Sigmoid colon (tissue), 7 donors: ENCODE measurements around the gene KCNJ9. TPM values are rescaled to one million over a fixed set of nuclear protein-coding genes. Genes with fewer than 3 reads are reported as not detected.

Source experiments
- DNase-seq: peaks from one replicate; pipeline ENCODE4 v3.0.0-alpha.2; 2019
- H3K27ac ChIP-seq, 4 donors: fragments of 200-600 bp; sonication (generic); one replicate each; pipeline ENCODE4 v1.5.1; 2016 to 2019; ENCODE audit warnings: mild to moderate bottlenecking in 1 of 4
- H3K27me3 ChIP-seq, 3 donors: fragments of 200-600 bp; sonication (generic); one replicate each; pipeline ENCODE4 v1.5.1; 2019; ENCODE audit warnings: mild to moderate bottlenecking in 1 of 3
- H3K36me3 ChIP-seq, 4 donors: fragments of 200-600 bp; sonication (generic); one replicate each; pipeline ENCODE4 v1.5.1; 2016 to 2019
- H3K4me1 ChIP-seq, 4 donors: fragments of 200-600 bp; sonication (generic); one replicate each; pipeline ENCODE4 v1.5.1; 2017 to 2019
- H3K4me3 ChIP-seq, 4 donors: fragments of 200-600 bp; sonication (generic); one replicate each; pipeline ENCODE4 v1.5.1; 2017 to 2019; ENCODE audit warnings: mild to moderate bottlenecking in 2 of 4, moderate library complexity in 1 of 4
- H3K9me3 ChIP-seq, 4 donors: fragments of 200-600 bp in 3 of 4; sonication (generic) in 3 of 4; one replicate each; pipeline versions ENCODE4 v1.5.1 to v1.6.1; 2013 to 2019
- CTCF ChIP-seq, 4 experiments: fragments of 450-650 bp in 3 of 4; fragments of 200-600 bp in 1 of 4; IDR thresholded peaks; one replicate each; pipeline ENCODE4 v1.5.1; 2016 to 2019; ENCODE audit warnings: antibody characterized with exemption in 4 of 4, mild to moderate bottlenecking in 3 of 4, moderate library complexity in 2 of 4
- EP300 ChIP-seq, 4 donors: sonication (generic); formaldehyde crosslinking; IDR thresholded peaks; one replicate each; pipeline ENCODE4 v1.6.1; 2017; ENCODE audit warnings: antibody characterized with exemption in 4 of 4
- POLR2A ChIP-seq, 2 donors: fragments of 450-650 bp; IDR thresholded peaks; one replicate each; pipeline ENCODE4 v1.6.1; 2016; ENCODE audit warnings: antibody characterized with exemption in 2 of 2, mild to moderate bottlenecking in 2 of 2, moderate library complexity in 2 of 2
- POLR2AphosphoS5 ChIP-seq, 4 donors: sonication (generic); formaldehyde crosslinking; IDR thresholded peaks; one replicate each; pipeline ENCODE4 v1.6.1; 2017; ENCODE audit warnings: antibody characterized with exemption in 4 of 4
- WGBS, 2 donors: extraction: QIAGEN DNeasy Blood & Tissue Kit; methylation state at CpG; one replicate each; pipeline ENCODE4 v1.1.7; 2013; 5-methylcytosine and 5-hydroxymethylcytosine counted together
- intact Hi-C: fragments of 100-400 bp; cut with DNase I; formaldehyde crosslinking; loops from one replicate; pipeline ENCODE4 v1.15.1; 2023
- polyA plus RNA-seq, 3 donors: library from polyadenylated mRNA; stranded (reverse); fragments of 200-250 nt; gene quantifications; one replicate each; pipeline ENCODE4 v1.2.3, GENCODE V29; 2013
- total RNA-seq, 4 donors: library from RNA; depleted of rRNA; stranded (reverse); fragments of >200 nt; gene quantifications; one replicate each; pipeline ENCODE4 v1.1.0, GENCODE V29; 2016
- donor health status: healthy with polysubstance abuse.
- donor health status: Bipolar disorder and iron deficiency.
- donor health status: healthy.

The KCNJ9 gene
- total and polyA plus RNA-seq, 7 donors = under 0.01 to 0.36 (median 0.27) TPM; not detected in 2

GRCh38 chr1:160076295-160076694 lies 5.0 kb upstream of the KCNJ9 start:
- intact Hi-C loops = no loop called here
- H3K27ac ChIP-seq = no peak overlapping the region
- no peak overlapping the region for H3K4me3 ChIP-seq
- TF ChIP-seq CTCF (IDR thresholded peaks at IDR 0.05) = no peak
- TF ChIP-seq POLR2AphosphoS5 (IDR thresholded peaks at IDR 0.05) = no peak
- TF ChIP-seq POLR2A (IDR thresholded peaks at IDR 0.05) = no peak
- H3K4me1 ChIP-seq = no peaks in the 10 kb centered on the region
- peaks cover 0 to 19% (median 17%) of the 10 kb centered on the region in 3 donors for H3K27me3 ChIP-seq
- no peaks in the 10 kb centered on the region for H3K9me3 ChIP-seq
- no peak for DNase-seq
- no peaks in the 10 kb centered on the region for H3K36me3 ChIP-seq
- 83 to 87% methylated on average over 3 of the region's 3 CpGs for WGBS, 2 donors

- no peaks in the 10 kb centered on the region for H3K36me3 ChIP-seq
- no peak for TF ChIP-seq POLR2A (IDR thresholded peaks at IDR 0.05)
- intact Hi-C loops = no loop called here
- no peaks in the 10 kb centered on the region for H3K4me1 ChIP-seq
- H3K27me3 ChIP-seq = peaks cover 0 to 29% (median 24%) of the 10 kb centered on the region in 3 donors
- H3K9me3 ChIP-seq = no peaks in the 10 kb centered on the region
- H3K27ac ChIP-seq = no peak overlapping the region
- H3K4me3 ChIP-seq = no peak overlapping the region
- no peak for DNase-seq
These were observed 3.9 kb upstream of the KCNJ9 start for GRCh38 chr1:160077486-160077885.

GRCh38 chr1:160078512-160079195 lies 2.7 kb upstream of the KCNJ9 start:
- H3K9me3 ChIP-seq = no peaks in the 10 kb centered on the region
- no peaks in the 10 kb centered on the region for H3K36me3 ChIP-seq
- H3K27me3 ChIP-seq = peaks cover 0 to 40% (median 24%) of the 10 kb centered on the region in 3 donors
- intact Hi-C loops = no loop called here
- no peak for TF ChIP-seq POLR2A (IDR thresholded peaks at IDR 0.05)
- TF ChIP-seq CTCF (IDR thresholded peaks at IDR 0.05) = peak; percentile 10 to 62 (median 54)
- H3K4me1 ChIP-seq = peaks cover 0 to 3% (median 2%) of the 10 kb centered on the region in 4 donors
- DNase-seq = no peak
- H3K4me3 ChIP-seq = no peak overlapping the region
- 17 to 23% methylated on average over 8 of the region's 8 CpGs for WGBS, 2 donors
- no peak overlapping the region for H3K27ac ChIP-seq

GRCh38 chr1:160079448-160079847 lies 1.9 kb upstream of the KCNJ9 start:
- Histone ChIP-seq H3K27ac (no peak overlapping the region), H3K9me3 (no peaks in the 10 kb centered on the region), H3K36me3 (no peaks in the 10 kb centered on the region), H3K4me1 (peaks cover 0 to 10% (median 8%) of the 10 kb centered on the region in 4 donors), H3K4me3 (no peak overlapping the region), H3K27me3 (peaks cover 0 to 48% (median 24%) of the 10 kb centered on the region in 3 donors)
- no peak for TF ChIP-seq POLR2AphosphoS5 (IDR thresholded peaks at IDR 0.05)
- no peak for TF ChIP-seq CTCF (IDR thresholded peaks at IDR 0.05)
- TF ChIP-seq POLR2A (IDR thresholded peaks at IDR 0.05) = no peak
- no peak for TF ChIP-seq EP300 (IDR thresholded peaks at IDR 0.05)
- intact Hi-C loops = no loop called here
- no peak for DNase-seq
- WGBS, 2 donors = 61 to 73% methylated on average over 4 of the region's 4 CpGs

GRCh38 chr1:160080381-160081100 lies 797 bp upstream of the KCNJ9 start:
- no peak for DNase-seq
- Histone ChIP-seq H3K27ac (no peak overlapping the region), H3K4me1 (peaks cover 0 to 12% (median 9%) of the 10 kb centered on the region in 4 donors), H3K27me3 (peaks cover 0 to 48% (median 24%) of the 10 kb centered on the region in 3 donors), H3K4me3 (no peak overlapping the region), H3K9me3 (no peaks in the 10 kb centered on the region), H3K36me3 (no peaks in the 10 kb centered on the region)
- TF ChIP-seq CTCF (IDR thresholded peaks at IDR 0.05) = no peak
- TF ChIP-seq POLR2AphosphoS5 (IDR thresholded peaks at IDR 0.05) = no peak
- no peak for TF ChIP-seq EP300 (IDR thresholded peaks at IDR 0.05)
- TF ChIP-seq POLR2A (IDR thresholded peaks at IDR 0.05) = no peak
- intact Hi-C loops = no loop called here
- WGBS, 2 donors = 31 to 62% methylated on average over 6 of the region's 6 CpGs
